Hypothalamus (tissue), 51 donors: Measurements from ENCODE around the gene CES5A.
"Not testable (repeated sequence)": the region's sequence is repeated elsewhere in the genome, so short reads cannot be mapped to it uniquely, and the experiment has no call there.

Source experiments
- DNase-seq, 51 donors: peaks; one replicate each; lab custom pipeline; 2025; lab: John Stamatoyannopoulos, UW

Gene CES5A

DNA sequence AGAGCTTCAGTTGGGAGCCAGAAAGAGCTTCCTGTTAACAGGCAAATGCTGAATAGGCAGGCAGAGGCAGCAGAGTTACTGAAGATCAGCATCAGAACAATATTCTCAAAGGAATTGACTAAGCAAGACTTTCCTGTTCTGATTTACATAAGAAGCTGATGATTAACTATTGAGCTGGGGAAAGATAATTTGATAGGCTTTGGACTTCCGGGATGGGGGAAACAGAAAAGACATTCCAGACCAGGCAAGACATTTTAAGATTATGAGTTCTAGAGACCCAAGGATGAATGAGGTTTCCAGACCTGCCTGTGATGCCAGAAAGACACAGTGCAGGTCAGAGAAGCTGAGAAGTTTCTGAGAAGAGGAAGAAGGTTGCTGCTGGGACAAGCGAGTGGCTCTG is at the start of gene CES5A:
TSS of gene CES5A (minus strand) at position 101 of the 400 bp plus-strand sequence. CDS start 152 bp downstream, outside the sequence.
- no peak for DNase-seq

- no peak for DNase-seq
These were observed 47.5 kb upstream of the CES5A start for GRCh38 chr16:55922662-55923061.

DNA sequence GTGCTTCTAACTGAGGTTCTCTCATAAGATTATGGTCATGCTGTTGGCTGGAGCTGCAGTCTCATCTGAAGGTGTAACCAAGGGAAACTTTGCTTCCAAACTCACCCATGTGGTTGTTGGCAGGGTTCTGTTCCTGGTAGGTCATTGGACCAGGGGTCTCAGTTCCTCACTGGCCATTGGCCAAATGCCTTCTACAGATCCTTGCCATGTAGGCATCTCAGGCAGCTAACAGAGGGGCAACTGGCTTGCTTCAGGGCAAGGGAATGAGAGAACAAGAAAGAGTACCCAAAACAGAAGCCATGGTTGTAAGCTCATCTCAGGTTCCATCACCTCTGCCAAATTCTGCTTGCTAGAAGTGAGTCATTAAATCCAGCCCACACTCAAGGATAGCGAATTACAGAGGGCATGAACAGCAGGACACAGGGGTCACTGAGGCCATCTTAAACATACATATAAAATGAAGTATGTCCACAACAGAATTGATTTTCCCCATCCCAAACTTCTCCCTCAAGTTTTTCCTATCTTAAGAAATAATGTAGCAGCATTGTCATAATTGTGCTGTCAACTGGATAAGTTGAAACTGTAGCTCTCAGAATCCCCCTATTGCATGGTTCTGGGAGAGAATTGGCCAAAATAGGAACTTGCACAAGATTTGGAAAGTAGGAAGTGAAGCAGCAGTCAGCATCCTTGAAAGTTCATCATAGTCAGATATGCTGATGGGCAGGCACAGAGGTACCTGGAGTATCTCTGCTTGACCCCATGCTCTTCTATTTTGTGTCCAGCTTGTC is 42.4 kb upstream of the CES5A start:
- DNase-seq, result no peak

DNA sequence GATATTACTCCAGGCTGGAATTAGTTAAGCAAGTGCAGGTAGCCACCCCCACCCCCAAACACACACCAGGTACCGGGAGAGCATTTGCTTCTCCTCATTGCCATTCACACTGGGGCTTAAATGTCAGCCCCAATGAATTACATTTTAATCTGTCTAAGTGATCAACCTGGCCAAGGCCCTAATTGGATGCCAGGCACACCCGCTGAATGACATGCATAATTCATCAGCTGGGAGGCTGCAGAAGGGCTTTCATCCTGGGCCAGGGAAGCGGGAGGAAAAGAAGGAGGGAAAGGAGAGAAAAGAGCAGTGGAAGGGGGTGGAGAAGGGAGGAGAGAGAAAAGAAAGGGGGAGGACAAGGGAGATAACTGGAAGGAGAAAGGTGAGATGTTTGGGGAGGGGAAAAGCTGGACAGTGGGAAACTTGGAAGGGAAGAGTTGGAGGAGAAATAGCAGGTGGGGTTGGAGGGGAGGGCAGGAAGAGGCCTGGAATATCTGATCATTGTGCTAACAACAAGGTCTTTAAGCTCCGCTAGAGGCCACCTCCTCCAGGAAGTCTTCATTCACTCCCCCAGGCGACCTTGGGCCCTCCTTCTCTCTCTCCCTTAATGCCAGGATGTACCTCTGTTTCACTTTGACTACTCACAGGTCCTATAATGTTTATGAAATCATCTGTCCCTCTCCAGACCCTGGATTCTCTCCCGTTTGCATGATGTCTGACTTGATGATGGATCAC is 40.1 kb upstream of the CES5A start:
- peak in 6 of 51 donors; percentile 2 to 31 (median 6) for DNase-seq

DNA sequence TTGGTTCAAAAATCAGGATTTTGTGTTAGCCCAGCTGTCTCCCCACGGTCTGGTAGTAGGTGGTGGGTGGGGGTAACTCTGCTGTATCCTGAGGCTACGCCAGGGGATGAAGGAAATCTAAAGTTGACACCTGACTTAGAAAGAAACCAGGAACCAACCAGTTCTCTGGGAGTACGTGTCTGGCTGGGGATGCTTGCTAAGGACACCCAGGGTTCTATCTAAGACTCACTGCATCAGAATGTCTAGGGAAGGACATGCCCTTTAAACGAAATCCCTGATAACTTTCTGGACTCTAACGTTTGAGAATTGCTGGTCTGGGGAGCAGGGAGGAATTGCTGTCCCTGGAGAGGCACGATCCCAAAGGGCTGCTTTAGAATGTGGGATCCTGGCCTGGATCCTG is 39.2 kb upstream of the CES5A start:
- no peak for DNase-seq

- DNase-seq, result peak in 3 of 51 donors; percentile 3 to 32 (median 28)
These were observed 38.5 kb upstream of the CES5A start for GRCh38 chr16:55913716-55914115.

GRCh38 chr16:55913121-55913520 is 37.9 kb upstream of the CES5A start:
- DNase-seq, result not testable (repeated sequence)

GRCh38 chr16:55912022-55912421 is 36.8 kb upstream of the CES5A start:
- DNase-seq, result peak in 32 of 51 donors; percentile 7 to 81 (median 52)

- DNase-seq, result no peak
These were observed 36.4 kb upstream of the CES5A start for GRCh38 chr16:55911616-55912015.

DNA sequence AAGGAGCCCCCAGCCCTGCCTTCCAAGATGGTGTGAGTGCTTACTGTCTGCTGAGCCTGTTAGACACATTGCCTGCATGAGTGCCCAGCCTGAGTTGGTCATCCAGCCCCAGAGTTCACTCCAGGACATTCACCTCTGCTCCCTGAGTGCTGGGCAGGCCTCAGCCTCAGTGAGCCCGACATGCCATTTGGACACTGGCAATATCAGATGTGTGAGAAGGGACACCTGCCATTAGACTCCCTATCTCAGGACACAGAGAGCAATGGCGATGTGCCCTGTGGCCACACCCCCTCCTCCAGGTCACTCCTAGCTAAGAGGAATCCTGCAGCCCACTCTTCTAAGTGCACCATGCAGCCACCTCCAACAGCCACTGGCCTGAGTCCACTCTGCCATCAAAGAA is 34.7 kb upstream of the CES5A start:
- no peak for DNase-seq

DNA sequence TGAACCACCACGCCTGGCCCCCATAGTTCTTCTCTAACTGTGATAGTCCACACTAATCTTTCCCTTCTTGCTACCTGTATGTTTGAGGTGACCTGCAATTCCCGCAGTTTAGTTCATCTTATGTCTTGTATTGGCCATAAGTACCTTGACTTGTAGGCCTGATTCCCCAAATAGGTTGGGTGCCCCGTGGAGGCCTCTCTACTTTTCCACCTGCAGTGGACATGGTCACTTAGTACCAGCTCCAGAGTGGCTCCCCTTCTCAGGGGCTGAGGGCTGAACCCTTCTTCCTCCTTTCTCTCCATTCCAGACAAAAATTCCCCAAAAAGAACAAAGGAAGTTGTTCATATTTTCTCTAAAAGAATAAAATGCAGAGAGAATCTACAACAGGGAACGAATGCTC is 33.5 kb upstream of the CES5A start:
- no peak for DNase-seq

- DNase-seq, result no peak
These were observed 32.5 kb upstream of the CES5A start for GRCh38 chr16:55907661-55908060.

DNA sequence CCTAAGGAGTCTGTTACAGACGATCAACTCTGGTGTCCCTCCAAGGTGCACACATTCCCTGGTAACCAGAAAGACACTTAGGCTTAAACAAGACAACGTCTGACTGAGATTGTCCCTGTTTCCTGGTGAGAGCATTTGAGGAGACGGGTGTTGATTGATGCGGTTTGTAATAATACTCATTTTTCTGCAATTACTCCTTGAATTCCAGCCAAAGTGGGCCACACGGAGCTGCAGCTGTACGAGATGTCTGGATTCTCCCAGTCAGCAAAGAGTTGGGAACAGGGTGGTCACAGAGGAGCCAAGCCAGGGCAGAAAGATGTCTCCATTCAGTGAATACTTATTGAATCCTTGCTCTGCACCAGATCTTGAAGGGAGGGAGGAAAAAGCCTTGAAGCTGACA is 30.9 kb upstream of the CES5A start:
- no peak for DNase-seq

DNA sequence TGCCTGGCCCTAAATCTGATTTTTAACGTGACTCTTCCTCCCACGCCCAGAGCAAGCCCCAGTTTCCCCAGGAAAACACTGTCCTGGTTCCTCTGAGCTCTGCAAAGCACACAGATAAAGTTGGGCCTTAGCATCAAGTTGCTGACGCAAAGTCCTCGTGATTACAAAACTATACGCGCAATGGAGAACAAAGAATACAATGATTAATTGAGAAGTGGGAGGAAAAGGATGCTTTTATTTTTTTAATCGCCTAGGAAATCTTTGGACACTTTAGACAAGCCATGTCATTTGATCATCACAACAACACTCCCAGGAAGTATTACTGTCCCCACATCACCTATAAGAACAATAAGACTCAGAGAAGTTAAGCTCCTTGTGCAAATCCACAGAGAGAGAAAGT is 30.5 kb upstream of the CES5A start:
- DNase-seq, result no peak

GRCh38 chr16:55901566-55902217 is 26.5 kb upstream of the CES5A start:
- DNase-seq, result peak in 3 of 51 donors; percentile 4 to 17 (median 10)

GRCh38 chr16:55900616-55901393 is 25.6 kb upstream of the CES5A start:
- no peak for DNase-seq

DNA sequence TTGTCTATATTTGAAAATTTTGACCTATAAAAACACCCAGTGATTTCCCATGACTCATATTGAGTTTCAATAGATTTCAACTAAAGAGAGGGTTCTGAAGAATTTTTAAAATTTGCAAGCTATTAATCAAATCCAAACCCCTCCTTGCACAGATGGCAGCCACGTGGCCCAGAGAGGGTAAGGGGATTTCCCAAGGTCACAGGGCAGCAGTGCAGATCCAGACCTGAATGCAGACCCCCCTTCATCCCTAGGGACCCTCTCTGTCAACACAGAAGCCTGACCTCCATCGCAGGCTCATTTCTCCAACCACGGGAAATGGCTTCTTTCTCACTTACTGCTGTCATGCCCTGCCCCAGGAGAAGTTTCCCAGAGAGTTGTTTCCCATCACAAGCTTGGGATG is 24.7 kb upstream of the CES5A start:
- no peak for DNase-seq

DNA sequence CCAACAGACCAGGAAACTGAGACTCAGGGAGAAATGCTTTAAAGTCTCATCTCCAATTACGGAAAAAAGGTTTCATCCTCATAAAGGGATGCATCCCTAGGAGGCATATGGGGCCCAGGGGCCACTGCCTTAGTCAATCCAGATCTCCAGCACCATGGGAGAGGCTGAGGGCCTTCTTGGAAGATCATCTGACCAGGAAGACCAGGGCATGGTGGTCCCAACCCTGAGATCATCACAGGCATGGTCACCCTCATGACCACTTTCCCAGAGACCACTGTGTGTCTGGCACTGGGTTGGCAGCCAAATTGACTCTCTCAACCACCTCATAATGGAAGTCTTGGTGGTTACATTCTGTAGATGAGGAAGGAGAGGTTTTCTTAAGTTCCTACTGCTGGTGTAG is 23.4 kb upstream of the CES5A start:
- DNase-seq, result no peak

DNA sequence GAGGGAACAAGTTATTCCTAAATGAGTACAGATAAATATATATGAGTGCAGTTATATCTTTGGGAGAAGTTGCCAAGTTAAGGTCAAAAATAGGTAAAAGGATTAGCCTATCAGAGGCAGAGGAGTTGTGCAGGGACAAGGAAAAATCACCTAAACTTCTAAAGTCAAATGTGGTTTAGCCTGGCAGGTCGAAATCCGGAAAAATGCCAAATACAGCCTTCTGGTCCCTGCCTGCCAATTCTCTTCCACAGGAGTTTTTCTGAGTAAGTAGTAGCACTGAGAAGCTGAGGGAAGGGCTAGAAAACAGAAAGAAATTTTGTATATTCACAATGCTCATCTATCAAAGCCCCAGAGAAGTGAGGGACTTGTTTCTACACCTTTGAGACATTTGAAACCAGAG is 17.6 kb upstream of the CES5A start:
- DNase-seq, result no peak

DNA sequence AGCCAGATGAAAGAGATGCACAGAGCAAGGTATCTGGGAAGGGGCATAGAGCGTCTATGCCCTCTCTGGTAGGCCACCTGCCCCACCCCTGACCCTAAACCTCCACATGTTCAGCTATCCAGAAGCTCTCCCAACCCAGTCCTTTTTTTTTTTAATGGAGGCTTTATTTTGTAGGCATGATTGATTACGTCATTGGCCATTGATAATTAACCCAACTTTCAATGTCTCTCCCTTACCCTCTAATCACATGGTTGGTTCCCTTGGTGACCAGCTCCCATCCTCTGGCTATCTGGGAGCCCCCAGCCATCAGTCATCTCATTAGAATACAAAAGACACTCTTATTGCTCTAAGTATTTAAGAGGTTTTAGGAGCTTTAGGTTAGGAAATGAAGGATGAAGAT is 14.3 kb upstream of the CES5A start:
- DNase-seq, result no peak

DNA sequence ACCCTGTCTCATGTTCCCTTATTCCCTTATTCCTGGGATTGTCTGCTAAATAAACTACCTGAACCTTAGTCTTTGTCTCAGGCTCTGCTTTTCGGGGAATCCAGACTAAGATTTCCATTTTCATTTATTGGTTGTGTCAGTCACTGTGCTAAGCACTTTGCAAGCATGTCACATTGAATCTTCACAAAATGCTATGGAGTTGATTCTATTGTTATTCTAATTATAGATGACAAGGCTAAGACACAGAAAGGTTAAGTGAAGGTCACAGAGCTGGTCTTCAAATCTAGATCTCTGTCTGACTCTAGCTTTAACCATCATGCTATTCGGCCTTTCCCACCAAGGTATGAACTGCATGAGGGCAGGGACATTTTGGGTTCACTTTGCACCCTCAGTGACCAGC is 13.4 kb upstream of the CES5A start:
- no peak for DNase-seq
